A549 (cell line): ENCODE data around the gene TMX1. TPM values are rescaled to one million over a fixed set of nuclear protein-coding genes. Genes with fewer than 3 reads are reported as not detected.

Experiments
- ATAC-seq, 2 experiments: fragments of 200-7000 bp in 1 of 2; fragments of >200 bp in 1 of 2; cut with Nextera tagmentation in 1 of 2; cut with Tn5 transposase in 1 of 2; 3 replicates each; pipeline versions ENCODE4 v1.8.0 to v1.9.1; 2018 to 2020; ENCODE audit warnings: mild to moderate bottlenecking in 1 of 2, moderate library complexity in 1 of 2
- CTCF ChIA-PET: fragments of 300-600 bp; sonication (Branson Sonifier 250); formaldehyde crosslinking; extraction: SDS; loops from one replicate; lab custom pipeline; 2021; ENCODE audit warnings: antibody characterized with exemption, inconsistent platforms; lab: Yijun Ruan, JAX
- POLR2A ChIA-PET: fragments of 350-600 bp; formaldehyde crosslinking; extraction: SDS; loops from one replicate; lab custom pipeline; 2021; ENCODE audit warnings: antibody characterized with exemption, inconsistent platforms; lab: Yijun Ruan, JAX
- DNase-seq, 2 experiments: peaks; one replicate each; pipeline versions ENCODE4 v3.0.0 to v3.0.0-alpha.2; 2011 to 2016; ENCODE audit warnings: low read depth in 1 of 2, low spot score in 1 of 2
- FAIRE-seq: peaks from 2 replicates; lab custom pipeline; 2011; peaks lifted over from hg19 to GRCh38; lab: Jason Lieb, UNC
- H3K27ac ChIP-seq, 2 experiments: fragments of >200 bp; sonication (Bioruptor Twin); formaldehyde crosslinking; 3 replicates each; pipeline ENCODE4 v1.5.1; 2016 to 2017
- H3K4me1 ChIP-seq: fragments of >200 bp; sonication (Bioruptor Twin); formaldehyde crosslinking; 3 replicates; pipeline ENCODE4 v1.6.1; 2016
- H3K4me2 ChIP-seq: fragments of >200 bp; sonication (Bioruptor Twin); formaldehyde crosslinking; 3 replicates; pipeline ENCODE4 v1.6.1; 2016
- H3K4me3 ChIP-seq: fragments of >200 bp; sonication (Bioruptor Twin); formaldehyde crosslinking; 3 replicates; pipeline ENCODE4 v1.5.1; 2016
- H3K9me3 ChIP-seq: fragments of >200 bp; sonication (Bioruptor Twin); formaldehyde crosslinking; 3 replicates; pipeline ENCODE4 v1.6.1; 2016
- CBX2 ChIP-seq: fragments of 200-600 bp; sonication (generic); IDR thresholded peaks from 2 replicates; pipeline ENCODE4 v1.6.1; 2016; ENCODE audit warnings: low read depth, mild to moderate bottlenecking, borderline replicate concordance
- CHD4 ChIP-seq: fragments of 200-600 bp; sonication (generic); IDR thresholded peaks from 2 replicates; pipeline ENCODE4 v1.6.1; 2016; ENCODE audit warnings: antibody characterized with exemption, mild to moderate bottlenecking, borderline replicate concordance
- EHF ChIP-seq: fragments of 250-450 bp; sonication (Bioruptor Pico); IDR thresholded peaks from 2 replicates; pipeline ENCODE4 v1.5.0; 2020; ENCODE audit warnings: mild to moderate bottlenecking
- FOSL2 ChIP-seq, 2 experiments: fragments of 450-650 bp in 1 of 2; fragments of >200 bp in 1 of 2; sonication (Bioruptor Twin) in 1 of 2; formaldehyde crosslinking; IDR thresholded peaks; 2 replicates each; pipeline versions ENCODE4 v1.5.0 to v1.6.1; 2016 to 2020; ENCODE audit warnings: mild to moderate bottlenecking in 1 of 2, moderate library complexity in 1 of 2
- HMGXB4 ChIP-seq: fragments of 250-450 bp; sonication (Bioruptor Pico); IDR thresholded peaks from 2 replicates; pipeline ENCODE4 v1.5.0; 2021; ENCODE audit warnings: mild to moderate bottlenecking, moderate library complexity, borderline replicate concordance
- KDM1A ChIP-seq: fragments of 200-600 bp; sonication (generic); IDR thresholded peaks from 2 replicates; pipeline ENCODE4 v1.6.1; 2016; ENCODE audit warnings: low read depth, mild to moderate bottlenecking
- MAFK ChIP-seq: fragments of 450-650 bp; IDR thresholded peaks from 2 replicates; pipeline ENCODE4 v1.6.1; 2014; ENCODE audit not compliant: partially characterized antibody
- MAZ ChIP-seq: fragments of 150-350 bp; IDR thresholded peaks from 2 replicates; pipeline ENCODE4 v1.6.1; 2014; ENCODE audit warnings: antibody characterized with exemption, low read depth, low read length, borderline replicate concordance
- NFE2L2 ChIP-seq: fragments of 150-350 bp; conservative IDR thresholded peaks from 2 replicates; pipeline ENCODE4 v1.6.1; 2014; ENCODE audit warnings: low read length
- NR3C1 ChIP-seq: fragments of >200 bp; sonication (Bioruptor Twin); formaldehyde crosslinking; IDR thresholded peaks from 3 replicates; pipeline ENCODE4 v1.6.1; 2017
- PBX3 ChIP-seq: IDR thresholded peaks from 2 replicates; pipeline ENCODE4 v1.6.1; 2012
- POLR2A ChIP-seq: IDR thresholded peaks from 2 replicates; pipeline ENCODE4 v1.6.1; 2012; ENCODE audit warnings: mild to moderate bottlenecking, low read length
- RAD21 ChIP-seq, 2 experiments: fragments of >200 bp in 1 of 2; sonication (Bioruptor Twin) in 1 of 2; formaldehyde crosslinking in 1 of 2; IDR thresholded peaks in 1 of 2; conservative IDR thresholded peaks in 1 of 2; 2 replicates in 1 of 2; 3 replicates in 1 of 2; pipeline ENCODE4 v1.6.1; 2012 to 2018; ENCODE audit warnings: inconsistent platforms in 1 of 2
- RNF2 ChIP-seq: fragments of 200-600 bp; sonication (generic); IDR thresholded peaks from 2 replicates; pipeline ENCODE4 v1.6.1; 2016; ENCODE audit warnings: low read depth, mild to moderate bottlenecking, antibody characterized with exemption, moderate library complexity, borderline replicate concordance
- SMC3 ChIP-seq: fragments of >200 bp; sonication (Bioruptor Twin); formaldehyde crosslinking; IDR thresholded peaks from 3 replicates; pipeline ENCODE4 v1.6.1; 2018; ENCODE audit warnings: inconsistent platforms
- TP53 ChIP-seq: fragments of 250-450 bp; sonication (Bioruptor Pico); IDR thresholded peaks from 2 replicates; pipeline ENCODE4 v1.5.0; 2021; ENCODE audit warnings: mild to moderate bottlenecking, moderate library complexity
- ZC3H11A ChIP-seq: fragments of 450-650 bp; IDR thresholded peaks from 2 replicates; pipeline ENCODE4 v1.6.1; 2014; ENCODE audit warnings: antibody characterized with exemption, mild to moderate bottlenecking
- ZFP36 ChIP-seq: fragments of 450-650 bp; IDR thresholded peaks from 2 replicates; pipeline ENCODE4 v1.6.1; 2014; ENCODE audit warnings: borderline replicate concordance; ENCODE audit not compliant: partially characterized antibody
- WGBS: methylation state at CpG from one replicate; pipeline ENCODE4 v1.1.6; 2017; ENCODE audit errors: missing lambda C conversion rate; 5-methylcytosine and 5-hydroxymethylcytosine counted together
- polyA plus RNA-seq, 4 experiments: library from polyadenylated mRNA; depleted of rRNA in 3 of 4; stranded (reverse); fragments of >200 nt; fragmentation: RNase III in 1 of 4; extraction: RNeasy Plus Mini Kit Qiagen cat#74134 plus additional on column Dnase treatment in 1 of 4; gene quantifications; 2 replicates in 3 of 4; 3 replicates in 1 of 4; pipeline ENCODE4 v1.2.3, GENCODE V29; 2011 to 2017
- TF ChIP-seq, protein P1 (sequence below): fragments of 450-650 bp; IDR thresholded peaks from 2 replicates; pipeline ENCODE4 v1.6.1; 2014; ENCODE audit warnings: antibody characterized with exemption
- TF ChIP-seq, protein P2 (sequence below): fragments of >200 bp; sonication (Bioruptor Twin); formaldehyde crosslinking; IDR thresholded peaks from 3 replicates; pipeline ENCODE4 v1.6.1; 2016
- TF ChIP-seq, protein P3 (sequence below): fragments of 150-350 bp; IDR thresholded peaks from 2 replicates; pipeline ENCODE4 v1.6.1; 2014; ENCODE audit warnings: low read depth, mild to moderate bottlenecking, low read length

Gene TMX1
- polyA plus RNA-seq, 2 of the 4 experiments (the other 2 are of a cell fraction) = 58.6 to 64.0 TPM

GRCh38 chr14:51258788-51259187, 18.7 kb downstream of the TMX1 start:
- Histone ChIP-seq H3K4me3 (no peak overlapping the region), H3K4me1 (no peaks in the 10 kb centered on the region), H3K27ac (no peak overlapping the region), H3K4me2 (no peak overlapping the region), H3K9me3 (no peaks in the 10 kb centered on the region)
- CTCF ChIA-PET = no interaction called here
- DNase-seq = no peak
- no peak for FAIRE-seq
- ATAC-seq = no peak
- POLR2A ChIA-PET = no interaction called here
- no peak for TF ChIP-seq RAD21 (conservative IDR thresholded peaks at IDR 0.05 in 1 of 2, IDR thresholded peaks at IDR 0.05 in 1 of 2)

GRCh38 chr14:51260225-51260624, 20.2 kb downstream of the TMX1 start:
- Histone ChIP-seq H3K9me3 (no peaks in the 10 kb centered on the region), H3K4me1 (no peaks in the 10 kb centered on the region), H3K4me3 (no peak overlapping the region), H3K4me2 (no peak overlapping the region), H3K27ac (no peak overlapping the region)
- no peak for ATAC-seq
- WGBS = 91% methylated on average over 3 of the region's 3 CpGs
- TF ChIP-seq ZFP36 = no peak
- TF ChIP-seq KDM1A = no peak
- POLR2A ChIA-PET = no interaction called here
- FAIRE-seq = no peak
- DNase-seq = no peak
- CTCF ChIA-PET = no interaction called here

DNA sequence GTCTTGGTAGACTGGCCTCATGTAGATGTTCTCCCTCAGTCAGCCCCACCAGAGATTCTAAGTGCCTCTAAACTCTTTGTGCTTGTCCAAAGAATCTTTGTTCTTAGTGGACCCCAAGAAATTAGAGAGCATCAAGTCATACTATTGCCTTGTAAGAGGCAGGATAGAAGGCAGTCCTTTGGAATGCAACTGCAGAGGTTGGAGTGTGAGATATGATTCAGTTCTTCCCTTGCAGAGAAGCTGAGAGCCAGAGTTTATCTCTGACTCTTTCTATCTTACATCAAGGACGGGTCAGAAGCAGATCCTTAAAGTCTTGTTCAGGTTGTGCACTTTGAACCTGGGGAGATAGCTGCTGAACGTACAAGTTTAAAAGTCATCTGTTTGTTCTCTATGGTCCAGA, 21.1 kb downstream of the TMX1 start:
- Histone ChIP-seq H3K4me2 (no peak overlapping the region), H3K27ac (no peak overlapping the region), H3K4me3 (no peak overlapping the region), H3K4me1 (no peaks in the 10 kb centered on the region), H3K9me3 (no peaks in the 10 kb centered on the region)
- no peak for FAIRE-seq
- POLR2A ChIA-PET = no interaction called here
- 87% methylated on average over 2 of the region's 2 CpGs for WGBS
- TF ChIP-seq POLR2A = no peak
- no peak for TF ChIP-seq FOSL2 (IDR thresholded peaks at IDR 0.05)
- TF ChIP-seq FOSL2 (CRISPR knock-in tag; IDR thresholded peaks at IDR 0.05) = no peak
- TF ChIP-seq MAFK = no peak
- no peak for TF ChIP-seq PBX3
- TF ChIP-seq ZC3H11A = no peak
- TF ChIP-seq, protein P1, sequence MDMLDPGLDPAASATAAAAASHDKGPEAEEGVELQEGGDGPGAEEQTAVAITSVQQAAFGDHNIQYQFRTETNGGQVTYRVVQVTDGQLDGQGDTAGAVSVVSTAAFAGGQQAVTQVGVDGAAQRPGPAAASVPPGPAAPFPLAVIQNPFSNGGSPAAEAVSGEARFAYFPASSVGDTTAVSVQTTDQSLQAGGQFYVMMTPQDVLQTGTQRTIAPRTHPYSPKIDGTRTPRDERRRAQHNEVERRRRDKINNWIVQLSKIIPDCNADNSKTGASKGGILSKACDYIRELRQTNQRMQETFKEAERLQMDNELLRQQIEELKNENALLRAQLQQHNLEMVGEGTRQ = no peak
- no peak for ATAC-seq
- no peak for DNase-seq
- CTCF ChIA-PET = interaction anchor here (2.5 to 3.6 kb wide), 2 partner anchors 21 to 515 kb away, joined by 10 to 31 read pairs; no protein-coding TSS in a partner anchor

DNA sequence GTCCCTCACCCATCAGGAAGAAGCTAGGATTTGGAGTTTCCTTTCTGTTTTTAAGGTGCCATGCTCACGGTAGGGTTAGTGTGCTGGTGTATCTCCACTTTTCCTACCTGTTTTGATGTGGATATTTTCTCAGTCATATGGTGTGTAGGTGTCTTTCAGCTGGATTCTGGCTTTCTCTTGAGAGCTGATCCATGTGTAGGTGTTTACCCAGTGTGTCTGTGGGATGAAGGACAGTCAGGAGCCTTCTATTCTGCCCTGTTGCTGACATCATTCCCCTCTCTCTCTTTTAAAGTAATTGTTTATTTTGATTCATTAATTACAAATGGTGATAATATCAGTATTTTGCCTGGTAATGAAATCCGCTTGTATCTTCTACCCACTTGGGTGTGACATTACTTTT, 22.8 kb downstream of the TMX1 start:
- no peak for DNase-seq
- no peak for ATAC-seq
- no peak for FAIRE-seq
- WGBS = 89% methylated on average over 2 of the region's 2 CpGs
- no peak for TF ChIP-seq HMGXB4
- TF ChIP-seq CBX2 = no peak
- no peak for TF ChIP-seq RAD21 (conservative IDR thresholded peaks at IDR 0.05 in 1 of 2, IDR thresholded peaks at IDR 0.05 in 1 of 2)
- TF ChIP-seq TP53 = no peak
- TF ChIP-seq, protein P2, sequence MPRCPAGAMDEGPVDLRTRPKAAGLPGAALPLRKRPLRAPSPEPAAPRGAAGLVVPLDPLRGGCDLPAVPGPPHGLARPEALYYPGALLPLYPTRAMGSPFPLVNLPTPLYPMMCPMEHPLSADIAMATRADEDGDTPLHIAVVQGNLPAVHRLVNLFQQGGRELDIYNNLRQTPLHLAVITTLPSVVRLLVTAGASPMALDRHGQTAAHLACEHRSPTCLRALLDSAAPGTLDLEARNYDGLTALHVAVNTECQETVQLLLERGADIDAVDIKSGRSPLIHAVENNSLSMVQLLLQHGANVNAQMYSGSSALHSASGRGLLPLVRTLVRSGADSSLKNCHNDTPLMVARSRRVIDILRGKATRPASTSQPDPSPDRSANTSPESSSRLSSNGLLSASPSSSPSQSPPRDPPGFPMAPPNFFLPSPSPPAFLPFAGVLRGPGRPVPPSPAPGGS = no peak
- no peak for TF ChIP-seq EHF
- TF ChIP-seq CHD4 = no peak
- no peak for TF ChIP-seq NFE2L2
- TF ChIP-seq SMC3 = no peak
- TF ChIP-seq MAZ = no peak
- TF ChIP-seq RNF2 = no peak
- TF ChIP-seq NR3C1 = no peak
- TF ChIP-seq, protein P3, sequence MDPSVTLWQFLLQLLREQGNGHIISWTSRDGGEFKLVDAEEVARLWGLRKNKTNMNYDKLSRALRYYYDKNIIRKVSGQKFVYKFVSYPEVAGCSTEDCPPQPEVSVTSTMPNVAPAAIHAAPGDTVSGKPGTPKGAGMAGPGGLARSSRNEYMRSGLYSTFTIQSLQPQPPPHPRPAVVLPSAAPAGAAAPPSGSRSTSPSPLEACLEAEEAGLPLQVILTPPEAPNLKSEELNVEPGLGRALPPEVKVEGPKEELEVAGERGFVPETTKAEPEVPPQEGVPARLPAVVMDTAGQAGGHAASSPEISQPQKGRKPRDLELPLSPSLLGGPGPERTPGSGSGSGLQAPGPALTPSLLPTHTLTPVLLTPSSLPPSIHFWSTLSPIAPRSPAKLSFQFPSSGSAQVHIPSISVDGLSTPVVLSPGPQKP = no peak
- Histone ChIP-seq H3K4me3 (no peak overlapping the region), H3K4me2 (no peak overlapping the region), H3K27ac (no peak overlapping the region), H3K9me3 (no peaks in the 10 kb centered on the region), H3K4me1 (no peaks in the 10 kb centered on the region)
- CTCF ChIA-PET = interaction anchor here (0.5 to 3.6 kb wide), 6 partner anchors 15 to 663 kb away, joined by 3 to 31 read pairs (median 6); no protein-coding TSS in a partner anchor
- POLR2A ChIA-PET = interaction anchor here (1.0 kb wide), 1 partner anchor 23 kb away, joined by 8 read pairs; the partner anchor contains the start of gene TMX1
